Measurements from ENCODE around the gene ILKAP.

GRCh38 chr2:238225121-238225520 lies 21.6 kb upstream of the ILKAP start:
- TF ChIP-seq POLR2AphosphoS5 (IDR thresholded peaks at IDR 0.05; ENCODE audit: low read depth, low read length) (no peak), CTCF (IDR thresholded peaks at IDR 0.05) (no peak), SIN3A (IDR thresholded peaks at IDR 0.05; ENCODE audit: borderline replicate concordance, insufficient read depth, low read depth, low read length) (no peak), REST (IDR thresholded peaks at IDR 0.05; ENCODE audit: insufficient read depth in 1 of 2, low read depth in 2 of 2, low read length in 1 of 2) (no peak), TCF7L2 (IDR thresholded peaks at IDR 0.05; ENCODE audit: low read depth, low read length) (no peak)

All from Panc1 (cell line).